CD4-positive, CD25-positive, alpha-beta regulatory T cell (primary cell): ENCODE results near the gene PJVK. TPM values are rescaled to one million over a fixed set of nuclear protein-coding genes. Genes with fewer than 3 reads are reported as not detected.
A peak's percentile ranks its signal among the peaks of the same experiment; 100 is the strongest.
"Not testable (repeated sequence)": the region's sequence is repeated elsewhere in the genome, so short reads cannot be mapped to it uniquely, and the experiment has no call there.

ENCODE experiments used
- ATAC-seq, 2 donors: fragments of 150-1000 bp; cut with Tn5 transposase; one replicate each; pipeline ENCODE4 v1.10.0; 2021; ENCODE audit warnings: low read depth in 2 of 2, moderate number of reproducible peaks in 2 of 2, moderate library complexity in 1 of 2
- DNase-seq, 3 donors: peaks; one replicate each; pipeline versions ENCODE4 v3.0.0 to v3.0.0-alpha.2; 2012 to 2022; ENCODE audit warnings: mixed read lengths in 1 of 3
- H3K27ac ChIP-seq: one replicate; pipeline ENCODE4 v1.7.0; 2013; ENCODE audit warnings: mild to moderate bottlenecking, low read length; ENCODE audit not compliant: insufficient read depth, poor library complexity, severe bottlenecking
- H3K27me3 ChIP-seq: one replicate; pipeline ENCODE4 v1.7.0; 2013; ENCODE audit warnings: low read length; ENCODE audit not compliant: control insufficient read depth, insufficient read depth
- H3K36me3 ChIP-seq: one replicate; pipeline ENCODE4 v1.7.0; 2013; ENCODE audit warnings: mild to moderate bottlenecking, low read length, moderate library complexity; ENCODE audit not compliant: control insufficient read depth, insufficient read depth
- H3K4me1 ChIP-seq: 2 replicates; pipeline ENCODE4 v1.7.0; 2013; ENCODE audit warnings: mild to moderate bottlenecking, low read length; ENCODE audit not compliant: insufficient read depth, control insufficient read depth, poor library complexity, severe bottlenecking
- H3K4me3 ChIP-seq: one replicate; pipeline ENCODE4 v1.7.0; 2013; ENCODE audit warnings: low read depth, mild to moderate bottlenecking, low read length, moderate library complexity
- H3K9me3 ChIP-seq, 2 experiments: 1 replicate in 1 of 2; 2 replicates in 1 of 2; pipeline ENCODE4 v1.7.0; 2013; ENCODE audit warnings: low read length in 2 of 2, mild to moderate bottlenecking in 1 of 2, moderate library complexity in 1 of 2; ENCODE audit not compliant: control insufficient read depth in 2 of 2
- H3K27ac Mint-ChIP-seq, 3 donors: one replicate each; pipeline ENCODE4 v1.8.0; 2020 to 2022; ENCODE audit warnings: mild to moderate bottlenecking in 3 of 3, mixed read lengths in 3 of 3, moderate library complexity in 2 of 3
- H3K27me3 Mint-ChIP-seq: one replicate; pipeline ENCODE4 v1.8.0; 2022; ENCODE audit warnings: mild to moderate bottlenecking, mixed read lengths
- H3K36me3 Mint-ChIP-seq: one replicate; pipeline ENCODE4 v1.8.0; 2020; ENCODE audit warnings: mixed read lengths
- H3K4me1 Mint-ChIP-seq, 4 donors: one replicate each; pipeline ENCODE4 v1.8.0; 2020 to 2022; ENCODE audit warnings: mixed read lengths in 4 of 4, mild to moderate bottlenecking in 1 of 4
- H3K4me3 Mint-ChIP-seq, 4 donors: one replicate each; pipeline ENCODE4 v1.8.0; 2020 to 2022; ENCODE audit warnings: mild to moderate bottlenecking in 4 of 4, mixed read lengths in 4 of 4, moderate library complexity in 3 of 4
- H3K9me3 Mint-ChIP-seq, 7 donors: one replicate each; pipeline ENCODE4 v1.8.0; 2020 to 2022; ENCODE audit warnings: mixed read lengths in 7 of 7, mild to moderate bottlenecking in 3 of 7, moderate library complexity in 2 of 7
- polyA plus RNA-seq, 4 donors: library from polyadenylated mRNA; unstranded; fragments of 300-500 nt; fragmentation: Illumina TruSeq; gene quantifications; one replicate each; pipeline ENCODE4 v1.2.3, GENCODE V29; 2021
- total RNA-seq: library from RNA; stranded (reverse); gene quantifications from one replicate; pipeline ENCODE4 v1.2.3, GENCODE V29; 2022

Gene PJVK
- total and polyA plus RNA-seq, 5 donors from 2014 or later = 0.22 to 3.1 (median 0.57) TPM

GRCh38 chr2:178422097-178422496 lies 29.1 kb upstream of the PJVK start:
- Mint-ChIP-seq H3K36me3 (peaks cover 44% of the 10 kb centered on the region), H3K4me1 (peaks cover 2 to 19% (median 6%) of the 10 kb centered on the region in 4 donors), H3K9me3 (peaks cover 0 to 18% (median 2%) of the 10 kb centered on the region in 7 donors), H3K27ac (no peak overlapping the region), H3K4me3 (no peak overlapping the region), H3K27me3 (no peaks in the 10 kb centered on the region)
- Histone ChIP-seq H3K4me1 (no peaks in the 10 kb centered on the region), H3K27me3 (no peaks in the 10 kb centered on the region), H3K36me3 (peaks cover 9% of the 10 kb centered on the region), H3K27ac (no peak overlapping the region), H3K4me3 (no peak overlapping the region), H3K9me3 (peaks cover 0 to 5% of the 10 kb centered on the region in 2 experiments)
- ATAC-seq (no peak), DNase-seq (no peak)

GRCh38 chr2:178423746-178424145 lies 27.4 kb upstream of the PJVK start:
- H3K9me3 ChIP-seq, H3K4me3 ChIP-seq, ATAC-seq, H3K27ac ChIP-seq, H3K4me1 ChIP-seq, DNase-seq, H3K27me3 Mint-ChIP-seq, H3K27me3 ChIP-seq, H3K4me3 Mint-ChIP-seq, H3K27ac Mint-ChIP-seq: not testable (repeated sequence)
- H3K4me1 Mint-ChIP-seq = peaks cover 2 to 19% (median 6%) of the 10 kb centered on the region in 4 donors
- H3K36me3 ChIP-seq = peaks cover 14% of the 10 kb centered on the region
- peaks cover 52% of the 10 kb centered on the region for H3K36me3 Mint-ChIP-seq
- peaks cover 0 to 18% (median 2%) of the 10 kb centered on the region in 7 donors for H3K9me3 Mint-ChIP-seq

- Mint-ChIP-seq H3K9me3 (peaks cover 0 to 18% (median 2%) of the 10 kb centered on the region in 7 donors), H3K4me1 (peaks cover 0 to 6% (median 3%) of the 10 kb centered on the region in 4 donors), H3K27ac (no peak overlapping the region), H3K36me3 (peaks cover 62% of the 10 kb centered on the region), H3K4me3 (no peak overlapping the region), H3K27me3 (no peaks in the 10 kb centered on the region)
- no peak overlapping the region for H3K4me3 ChIP-seq
- ATAC-seq (no peak), DNase-seq (no peak)
- H3K27me3 ChIP-seq = no peaks in the 10 kb centered on the region
- peaks cover 19% of the 10 kb centered on the region for H3K36me3 ChIP-seq
- H3K4me1 ChIP-seq = no peaks in the 10 kb centered on the region
- no peak overlapping the region for H3K27ac ChIP-seq
- peaks cover 0 to 5% of the 10 kb centered on the region in 2 experiments for H3K9me3 ChIP-seq
Measured at GRCh38 chr2:178425255-178425827, 25.8 kb upstream of the PJVK start.

- peaks cover 66% of the 10 kb centered on the region for H3K36me3 Mint-ChIP-seq
- Histone ChIP-seq H3K36me3 (peaks cover 28% of the 10 kb centered on the region), H3K4me1 (no peaks in the 10 kb centered on the region), H3K27ac (no peak overlapping the region), H3K4me3 (no peak overlapping the region), H3K27me3 (no peaks in the 10 kb centered on the region), H3K9me3 (peaks cover 0 to 5% of the 10 kb centered on the region in 2 experiments)
- H3K27ac Mint-ChIP-seq = no peak overlapping the region
- ATAC-seq = no peak
- peaks cover 0 to 6% (median 2%) of the 10 kb centered on the region in 4 donors for H3K4me1 Mint-ChIP-seq
- no peak for DNase-seq
- H3K27me3 Mint-ChIP-seq = no peaks in the 10 kb centered on the region
- H3K4me3 Mint-ChIP-seq = no peak overlapping the region
- peaks cover 0 to 18% (median 2%) of the 10 kb centered on the region in 7 donors for H3K9me3 Mint-ChIP-seq
Measured at GRCh38 chr2:178426388-178426787, 24.8 kb upstream of the PJVK start.

- H3K9me3 Mint-ChIP-seq = peaks cover 0 to 18% (median 2%) of the 10 kb centered on the region in 7 donors
- H3K27me3 Mint-ChIP-seq = no peaks in the 10 kb centered on the region
- Histone ChIP-seq H3K4me1 (no peaks in the 10 kb centered on the region), H3K4me3 (no peak overlapping the region), H3K27me3 (no peaks in the 10 kb centered on the region), H3K36me3 (peaks cover 36% of the 10 kb centered on the region), H3K27ac (no peak overlapping the region), H3K9me3 (peaks cover 0 to 5% of the 10 kb centered on the region in 2 experiments)
- no peak for ATAC-seq
- no peak overlapping the region for H3K27ac Mint-ChIP-seq
- no peak for DNase-seq
- no peak overlapping the region for H3K4me3 Mint-ChIP-seq
- H3K36me3 Mint-ChIP-seq = peaks cover 66% of the 10 kb centered on the region
- H3K4me1 Mint-ChIP-seq = peaks cover 0 to 6% (median 2%) of the 10 kb centered on the region in 4 donors
Measured at GRCh38 chr2:178427458-178427857, 23.7 kb upstream of the PJVK start.

GRCh38 chr2:178428396-178428806 lies 22.8 kb upstream of the PJVK start:
- Mint-ChIP-seq H3K36me3 (peaks cover 63% of the 10 kb centered on the region), H3K27me3 (no peaks in the 10 kb centered on the region), H3K9me3 (peaks cover 0 to 18% (median 2%) of the 10 kb centered on the region in 7 donors), H3K4me3 (no peak overlapping the region), H3K27ac (peak overlapping the region in 1 of 3 donors; percentile 47), H3K4me1 (peaks cover 0 to 6% (median 2%) of the 10 kb centered on the region in 4 donors)
- Histone ChIP-seq H3K4me3 (no peak overlapping the region), H3K27ac (no peak overlapping the region), H3K27me3 (no peaks in the 10 kb centered on the region), H3K4me1 (no peaks in the 10 kb centered on the region), H3K36me3 (peaks cover 43% of the 10 kb centered on the region), H3K9me3 (peaks cover 0 to 5% of the 10 kb centered on the region in 2 experiments)
- ATAC-seq (peak in 1 of 2 donors; percentile 18), DNase-seq (no peak)

GRCh38 chr2:178429336-178429735 lies 21.8 kb upstream of the PJVK start:
- no peak overlapping the region for H3K27ac ChIP-seq
- H3K4me3 Mint-ChIP-seq = no peak overlapping the region
- H3K27me3 ChIP-seq = no peaks in the 10 kb centered on the region
- H3K4me1 Mint-ChIP-seq = peaks cover 0 to 2% (median under 1%) of the 10 kb centered on the region in 4 donors
- H3K36me3 ChIP-seq = peaks cover 50% of the 10 kb centered on the region
- no peaks in the 10 kb centered on the region for H3K27me3 Mint-ChIP-seq
- DNase-seq = no peak
- H3K4me1 ChIP-seq = no peaks in the 10 kb centered on the region
- peaks cover 58% of the 10 kb centered on the region for H3K36me3 Mint-ChIP-seq
- H3K4me3 ChIP-seq = no peak overlapping the region
- peaks cover 0 to 17% (median 2%) of the 10 kb centered on the region in 7 donors for H3K9me3 Mint-ChIP-seq
- H3K27ac Mint-ChIP-seq = no peak overlapping the region
- no peak for ATAC-seq
- H3K9me3 ChIP-seq = peaks cover 0 to 5% of the 10 kb centered on the region in 2 experiments

- Histone ChIP-seq H3K27me3 (no peaks in the 10 kb centered on the region), H3K27ac (no peak overlapping the region), H3K4me1 (no peaks in the 10 kb centered on the region), H3K36me3 (peaks cover 77% of the 10 kb centered on the region), H3K4me3 (no peak overlapping the region), H3K9me3 (no peaks in the 10 kb centered on the region)
- H3K9me3 Mint-ChIP-seq = no peaks in the 10 kb centered on the region
- peaks cover 0 to 3% (median 0%) of the 10 kb centered on the region in 4 donors for H3K4me1 Mint-ChIP-seq
- H3K27me3 Mint-ChIP-seq = no peaks in the 10 kb centered on the region
- H3K27ac Mint-ChIP-seq = no peak overlapping the region
- peaks cover 39% of the 10 kb centered on the region for H3K36me3 Mint-ChIP-seq
- no peak for DNase-seq
- no peak for ATAC-seq
- no peak overlapping the region for H3K4me3 Mint-ChIP-seq
Measured at GRCh38 chr2:178436662-178437061, 14.5 kb upstream of the PJVK start.
